ENCODE measurements around the gene ADAMTS2.

DNA sequence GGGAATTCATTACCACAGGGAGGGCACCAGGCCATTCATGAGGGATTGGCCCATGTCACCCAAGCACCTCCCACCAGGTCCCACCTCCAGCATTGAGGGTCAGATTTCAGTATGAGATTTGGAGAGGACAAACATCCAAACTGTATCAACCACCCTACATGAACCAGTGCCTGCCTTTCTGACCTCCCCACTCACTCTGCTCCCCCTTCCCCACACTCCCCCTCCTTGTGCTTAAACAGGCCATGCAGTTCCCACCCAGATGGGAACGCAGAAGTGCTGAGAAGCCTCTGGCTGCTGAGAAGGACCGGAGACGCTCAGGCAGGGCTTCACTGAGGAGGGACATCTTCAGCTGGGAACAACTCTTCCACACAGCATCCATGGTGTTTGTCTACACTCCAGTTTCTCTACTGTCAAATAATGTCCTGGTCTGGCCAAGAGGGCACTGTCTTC, 30.0 kb upstream of the ADAMTS2 start:
- TF ChIP-seq CREB1 (IDR thresholded peaks at IDR 0.05; ENCODE audit: low read depth) (no peak), YY1 (IDR thresholded peaks at IDR 0.05; ENCODE audit: low read depth) (no peak), EP300 (IDR thresholded peaks at IDR 0.05; ENCODE audit: borderline replicate concordance) (no peak), RAD21 (IDR thresholded peaks at IDR 0.05; ENCODE audit: low read depth) (no peak)
